HUES48 (cell line): ENCODE measurements around the gene GTF2I.
A peak's percentile ranks its signal among the peaks of the same experiment; 100 is the strongest.
"Not testable (repeated sequence)": the region's sequence is repeated elsewhere in the genome, so short reads cannot be mapped to it uniquely, and the experiment has no call there.

Experiments used
- H3K27ac ChIP-seq: one replicate; pipeline ENCODE4 v1.7.0; 2013; ENCODE audit warnings: low read depth, low read length, inconsistent platforms
- H3K27me3 ChIP-seq: 2 replicates; pipeline ENCODE4 v1.6.1; 2013; ENCODE audit warnings: mild to moderate bottlenecking, low read length; ENCODE audit not compliant: control insufficient read depth, insufficient read depth
- H3K36me3 ChIP-seq: 2 replicates; pipeline ENCODE4 v1.6.1; 2013; ENCODE audit warnings: low read length; ENCODE audit not compliant: control insufficient read depth, insufficient read depth
- H3K4me1 ChIP-seq: 2 replicates; pipeline ENCODE4 v1.6.1; 2013; ENCODE audit warnings: mild to moderate bottlenecking, low read length; ENCODE audit not compliant: control insufficient read depth, insufficient read depth
- H3K4me3 ChIP-seq: 2 replicates; pipeline ENCODE4 v1.5.1; 2013; ENCODE audit warnings: mild to moderate bottlenecking, low read depth, low read length
- H3K9ac ChIP-seq: 2 replicates; pipeline ENCODE4 v1.6.1; 2013; ENCODE audit warnings: mild to moderate bottlenecking, low read depth, low read length, moderate library complexity
- H3K9me3 ChIP-seq: 2 replicates; pipeline ENCODE4 v1.6.1; 2013; ENCODE audit warnings: low read length; ENCODE audit not compliant: control insufficient read depth, insufficient read depth

GTF2I gene

GRCh38 chr7:74656837-74657691 is 454 bp upstream of the GTF2I start:
- Histone ChIP-seq H3K27ac (peak overlapping the region; percentile 100), H3K4me3 (peak overlapping the region; percentile 81), H3K27me3 (no peaks in the 10 kb centered on the region), H3K36me3 (no peaks in the 10 kb centered on the region), H3K4me1 (peaks cover 30% of the 10 kb centered on the region), H3K9ac (peak overlapping the region; percentile 96), H3K9me3 (no peaks in the 10 kb centered on the region)

- H3K27ac ChIP-seq, result peak overlapping the region; percentile 99
- H3K4me3 ChIP-seq, result peak overlapping the region; percentile 81
These were observed 873 bp downstream of the GTF2I start for GRCh38 chr7:74658178-74659004.

GRCh38 chr7:74660202-74660601 is 2.7 kb downstream of the GTF2I start:
- Histone ChIP-seq H3K27ac (peak overlapping the region; percentile 99), H3K4me3 (peak overlapping the region; percentile 51), H3K9ac (peak overlapping the region; percentile 74), H3K4me1 (peaks cover 49% of the 10 kb centered on the region)
- not testable (repeated sequence) for H3K27me3 ChIP-seq, H3K36me3 ChIP-seq, H3K9me3 ChIP-seq

More at GRCh38 chr7:74658178-74659004, 873 bp downstream of the GTF2I start:
- H3K9me3 ChIP-seq, result no peaks in the 10 kb centered on the region
- H3K4me1 ChIP-seq, result peaks cover 39% of the 10 kb centered on the region
- H3K36me3 ChIP-seq, result no peaks in the 10 kb centered on the region
- H3K9ac ChIP-seq, result peak overlapping the region; percentile 93
- no peaks in the 10 kb centered on the region for H3K27me3 ChIP-seq

- peaks cover 37% of the 10 kb centered on the region for H3K4me1 ChIP-seq
- peaks cover 20% of the 10 kb centered on the region for H3K36me3 ChIP-seq
- H3K9ac ChIP-seq, result peak overlapping the region; percentile 2; the same call in 1 of the 2 replicates
- H3K4me3 ChIP-seq, H3K27me3 ChIP-seq, H3K9me3 ChIP-seq: not testable (repeated sequence)
- H3K27ac ChIP-seq, result peak overlapping the region; percentile 99
These were observed 4.6 kb downstream of the GTF2I start for GRCh38 chr7:74661836-74662794.

- Histone ChIP-seq H3K4me1 (peaks cover 35% of the 10 kb centered on the region), H3K27me3 (no peaks in the 10 kb centered on the region), H3K4me3 (no peak overlapping the region), H3K9ac (no peak overlapping the region), H3K27ac (no peak overlapping the region), H3K9me3 (no peaks in the 10 kb centered on the region), H3K36me3 (peaks cover 31% of the 10 kb centered on the region)
These were observed 7.9 kb downstream of the GTF2I start for GRCh38 chr7:74665296-74665938.

- not testable (repeated sequence) for H3K27me3 ChIP-seq, H3K27ac ChIP-seq, H3K9ac ChIP-seq, H3K9me3 ChIP-seq, H3K4me3 ChIP-seq
- Histone ChIP-seq H3K4me1 (peaks cover 21% of the 10 kb centered on the region), H3K36me3 (peaks cover 31% of the 10 kb centered on the region)
These were observed 9.5 kb downstream of the GTF2I start for GRCh38 chr7:74667013-74667412.

- not testable (repeated sequence) for H3K27ac ChIP-seq, H3K27me3 ChIP-seq, H3K9me3 ChIP-seq, H3K4me3 ChIP-seq, H3K9ac ChIP-seq
- Histone ChIP-seq H3K4me1 (peaks cover 20% of the 10 kb centered on the region), H3K36me3 (peaks cover 31% of the 10 kb centered on the region)
These were observed 10.0 kb downstream of the GTF2I start for GRCh38 chr7:74667520-74667919.

GRCh38 chr7:74671602-74672001 is 14.1 kb downstream of the GTF2I start:
- Histone ChIP-seq H3K27me3 (no peaks in the 10 kb centered on the region), H3K36me3 (peaks cover 26% of the 10 kb centered on the region), H3K9ac (no peak overlapping the region), H3K4me3 (no peak overlapping the region), H3K4me1 (no peaks in the 10 kb centered on the region), H3K27ac (no peak overlapping the region), H3K9me3 (no peaks in the 10 kb centered on the region)

GRCh38 chr7:74672343-74672915 is 14.9 kb downstream of the GTF2I start:
- no peaks in the 10 kb centered on the region for H3K4me1 ChIP-seq
- H3K27me3 ChIP-seq, result no peaks in the 10 kb centered on the region
- no peaks in the 10 kb centered on the region for H3K9me3 ChIP-seq
- no peak overlapping the region for H3K9ac ChIP-seq
- H3K27ac ChIP-seq, result no peak overlapping the region
- H3K4me3 ChIP-seq, result no peak overlapping the region
- peaks cover 20% of the 10 kb centered on the region for H3K36me3 ChIP-seq

GRCh38 chr7:74674166-74674565 is 16.6 kb downstream of the GTF2I start:
- Histone ChIP-seq H3K9ac (no peak overlapping the region), H3K4me3 (no peak overlapping the region), H3K27me3 (no peaks in the 10 kb centered on the region), H3K9me3 (no peaks in the 10 kb centered on the region), H3K36me3 (peaks cover 27% of the 10 kb centered on the region), H3K27ac (no peak overlapping the region), H3K4me1 (no peaks in the 10 kb centered on the region)
